H1 (cell line): Measurements from ENCODE around the gene SLC7A9. TPM values are rescaled to one million over a fixed set of nuclear protein-coding genes. Genes with fewer than 3 reads are reported as not detected.
A peak's percentile ranks its signal among the peaks of the same experiment; 100 is the strongest.

Source experiments
- CTCF ChIA-PET: fragments of 300-600 bp; sonication (Branson Sonifier 250); formaldehyde crosslinking; loops from one replicate; lab custom pipeline; 2021; ENCODE audit not compliant: partially characterized antibody; lab: Charles Lee
- POLR2A ChIA-PET: fragments of 300-600 bp; sonication (Branson Sonifier 250); formaldehyde crosslinking; loops from one replicate; lab custom pipeline; 2021; ENCODE audit warnings: inconsistent platforms; ENCODE audit not compliant: partially characterized antibody; lab: Charles Lee
- DNase-seq, 2 experiments: peaks; one replicate each; pipeline versions ENCODE4 v3.0.0 to v3.0.0-alpha.2; 2010 to 2022; ENCODE audit warnings: low spot score in 2 of 2, low read depth in 1 of 2, mixed read lengths in 1 of 2
- FAIRE-seq: peaks from 2 replicates; lab custom pipeline; 2011; peaks lifted over from hg19 to GRCh38; lab: Jason Lieb, UNC
- H2AFZ ChIP-seq: 2 replicates; pipeline ENCODE4 v1.8.1; 2012; ENCODE audit warnings: low read length, inconsistent platforms
- H2AK5ac ChIP-seq: 2 replicates; pipeline ENCODE4 v1.6.1; 2013; ENCODE audit warnings: low read depth, low read length
- H2BK120ac ChIP-seq: replicated peaks from 2 replicates; pipeline ENCODE3; 2013; ENCODE audit warnings: low read depth, low read length, inconsistent platforms
- H2BK12ac ChIP-seq: 2 replicates; pipeline ENCODE4 v1.6.1; 2013; ENCODE audit warnings: low read depth, low read length
- H2BK15ac ChIP-seq: 2 replicates; pipeline ENCODE4 v1.6.1; 2013; ENCODE audit warnings: low read length
- H2BK20ac ChIP-seq: 2 replicates; pipeline ENCODE4 v1.6.1; 2013; ENCODE audit warnings: low read length
- H2BK5ac ChIP-seq: 2 replicates; pipeline ENCODE4 v1.6.1; 2013; ENCODE audit warnings: low read depth, low read length
- H3K14ac ChIP-seq: 2 replicates; pipeline ENCODE4 v1.6.1; 2013; ENCODE audit warnings: inconsistent platforms; ENCODE audit not compliant: insufficient read length
- H3K18ac ChIP-seq: 2 replicates; pipeline ENCODE4 v1.6.1; 2013; ENCODE audit warnings: low read length; ENCODE audit errors: extremely low read depth
- H3K23ac ChIP-seq: 2 replicates; pipeline ENCODE4 v1.6.1; 2013; ENCODE audit warnings: inconsistent platforms; ENCODE audit not compliant: insufficient read length
- H3K23me2 ChIP-seq: 2 replicates; pipeline ENCODE4 v1.6.1; 2013; ENCODE audit warnings: low read depth, low read length
- H3K27ac ChIP-seq: 2 replicates; pipeline ENCODE4 v1.6.1; 2011; ENCODE audit warnings: low read depth, low read length, inconsistent platforms
- H3K27me3 ChIP-seq, 4 experiments: replicated peaks in 1 of 4; 1 replicate in 1 of 4; 2 replicates in 3 of 4; pipeline versions ENCODE4 v1.6.1 to v1.8.1; 2011 to 2013; ENCODE audit warnings: low read length in 3 of 4, mild to moderate bottlenecking in 3 of 4, inconsistent platforms in 2 of 4, mixed read lengths in 2 of 4, moderate library complexity in 1 of 4; ENCODE audit not compliant: control insufficient read depth in 3 of 4, insufficient read depth in 3 of 4; ENCODE audit errors: extremely low read depth in 1 of 4
- H3K36me3 ChIP-seq, 4 experiments: 2 replicates each; pipeline versions ENCODE4 v1.6.1 to v1.8.1; 2011 to 2013; ENCODE audit warnings: mild to moderate bottlenecking in 4 of 4, low read length in 3 of 4, moderate library complexity in 2 of 4, control low read depth in 1 of 4, inconsistent platforms in 1 of 4; ENCODE audit not compliant: insufficient read depth in 4 of 4, control insufficient read depth in 2 of 4
- H3K4ac ChIP-seq: replicated peaks from 2 replicates; pipeline ENCODE3; 2013; ENCODE audit warnings: low read length, low read depth, mixed read lengths, inconsistent platforms; ENCODE audit not compliant: insufficient read length
- H3K4me1 ChIP-seq, 4 experiments: replicated peaks in 1 of 4; 1 replicate in 1 of 4; 2 replicates in 3 of 4; pipeline versions ENCODE4 v1.6.1 to v1.8.1; 2011 to 2013; ENCODE audit warnings: low read length in 3 of 4, inconsistent platforms in 2 of 4, mixed read lengths in 1 of 4; ENCODE audit not compliant: insufficient read depth in 4 of 4, control insufficient read depth in 3 of 4
- H3K4me2 ChIP-seq, 2 experiments: 2 replicates each; pipeline versions ENCODE4 v1.6.1 to v1.8.1; 2011 to 2013; ENCODE audit warnings: low read depth in 2 of 2, low read length in 2 of 2, control low read depth in 1 of 2, inconsistent platforms in 1 of 2, mild to moderate bottlenecking in 1 of 2; ENCODE audit not compliant: insufficient read depth in 1 of 2
- H3K4me3 ChIP-seq, 4 experiments: fragments of 200-600, 300-600 bp in 1 of 4; sonication (generic), shearing (Covaris generic), sonication (Bioruptor Twin) in 1 of 4; 2 replicates each; pipeline versions ENCODE4 v1.5.1 to v1.8.1; 2011 to 2016; ENCODE audit warnings: low read length in 4 of 4, low read depth in 3 of 4, control low read depth in 2 of 4, inconsistent platforms in 2 of 4, mild to moderate bottlenecking in 2 of 4, mixed read lengths in 1 of 4, moderate library complexity in 1 of 4; ENCODE audit not compliant: insufficient read depth in 2 of 4; ENCODE audit errors: extremely low read depth in 1 of 4
- H3K56ac ChIP-seq: replicated peaks from 2 replicates; pipeline ENCODE3; 2013; ENCODE audit warnings: low read depth, mild to moderate bottlenecking, mixed read lengths, low read length, inconsistent platforms; ENCODE audit not compliant: insufficient read length
- H3K79me1 ChIP-seq: 2 replicates; pipeline ENCODE4 v1.6.1; 2013; ENCODE audit warnings: low read depth, low read length, control low read depth
- H3K79me2 ChIP-seq, 2 experiments: 2 replicates each; pipeline versions ENCODE4 v1.6.1 to v1.8.1; 2012 to 2013; ENCODE audit warnings: low read length in 2 of 2, mild to moderate bottlenecking in 2 of 2, inconsistent platforms in 1 of 2; ENCODE audit not compliant: insufficient read depth in 2 of 2, control insufficient read depth in 1 of 2
- H3K9ac ChIP-seq, 4 experiments: replicated peaks in 1 of 4; 1 replicate in 1 of 4; 2 replicates in 3 of 4; pipeline versions ENCODE4 v1.6.1 to v1.8.1; 2011 to 2013; ENCODE audit warnings: low read depth in 3 of 4, low read length in 3 of 4, control low read depth in 2 of 4, mild to moderate bottlenecking in 2 of 4, moderate library complexity in 2 of 4, inconsistent platforms in 1 of 4; ENCODE audit errors: extremely low read depth in 1 of 4
- H3K9me3 ChIP-seq, 2 experiments: 2 replicates each; pipeline versions ENCODE4 v1.6.1 to v1.8.1; 2012 to 2013; ENCODE audit warnings: mild to moderate bottlenecking in 2 of 2, moderate library complexity in 2 of 2, control low read depth in 1 of 2, inconsistent platforms in 1 of 2, low read depth in 1 of 2, low read length in 1 of 2, mixed read lengths in 1 of 2; ENCODE audit not compliant: insufficient read depth in 2 of 2
- H4K20me1 ChIP-seq, 2 experiments: replicated peaks in 1 of 2; 2 replicates each; pipeline versions ENCODE3 to v1.8.1; 2011 to 2013; ENCODE audit warnings: inconsistent platforms in 2 of 2, low read length in 2 of 2, mild to moderate bottlenecking in 1 of 2; ENCODE audit not compliant: insufficient read depth in 2 of 2, control insufficient read depth in 1 of 2
- H4K5ac ChIP-seq: 2 replicates; pipeline ENCODE4 v1.6.1; 2013; ENCODE audit warnings: low read length, low read depth, mixed read lengths, inconsistent platforms; ENCODE audit not compliant: insufficient read length
- H4K8ac ChIP-seq: 2 replicates; pipeline ENCODE4 v1.8.0; 2013; ENCODE audit warnings: mild to moderate bottlenecking, moderate library complexity, low read length, inconsistent platforms; ENCODE audit not compliant: insufficient read depth; ENCODE audit errors: extremely low read depth
- H4K91ac ChIP-seq: replicated peaks from 2 replicates; pipeline ENCODE3; 2013; ENCODE audit warnings: low read length, mixed read lengths, inconsistent platforms; ENCODE audit not compliant: insufficient read length
- BACH1 ChIP-seq: IDR thresholded peaks from 2 replicates; pipeline ENCODE4 v1.6.1; 2012; ENCODE audit warnings: low read length, improper control_type of control experiment
- EGR1 ChIP-seq: IDR thresholded peaks from 2 replicates; pipeline ENCODE4 v1.6.1; 2011; ENCODE audit warnings: low read depth, low read length, borderline replicate concordance
- HDAC2 ChIP-seq, 2 experiments: fragments of 300-600 bp in 1 of 2; sonication (generic) in 1 of 2; IDR thresholded peaks; 2 replicates each; pipeline ENCODE4 v1.6.1; 2011 to 2012; ENCODE audit warnings: low read depth in 2 of 2, low read length in 2 of 2, mild to moderate bottlenecking in 2 of 2, moderate library complexity in 2 of 2, borderline replicate concordance in 1 of 2, inconsistent platforms in 1 of 2
- PHF8 ChIP-seq: fragments of 200-600 bp; sonication (generic); conservative IDR thresholded peaks from 2 replicates; pipeline ENCODE4 v1.7.1; 2012; ENCODE audit warnings: low read depth, mild to moderate bottlenecking, inconsistent platforms, low read length, moderate library complexity
- RAD21 ChIP-seq, 2 experiments: IDR thresholded peaks in 1 of 2; conservative IDR thresholded peaks in 1 of 2; 2 replicates each; pipeline ENCODE4 v1.6.1; 2011; ENCODE audit warnings: low read depth in 2 of 2, low read length in 2 of 2, improper control_type of control experiment in 1 of 2, inconsistent platforms in 1 of 2, mild to moderate bottlenecking in 1 of 2, moderate library complexity in 1 of 2
- RXRA ChIP-seq: IDR thresholded peaks from 2 replicates; pipeline ENCODE4 v1.6.1; 2011; ENCODE audit warnings: low read depth, mild to moderate bottlenecking, low read length, moderate library complexity; ENCODE audit not compliant: insufficient read depth
- SAP30 ChIP-seq: fragments of 300-600 bp; sonication (generic); IDR thresholded peaks from 2 replicates; pipeline ENCODE4 v1.7.1; 2012; ENCODE audit warnings: low read length, moderate library complexity, mild to moderate bottlenecking, inconsistent platforms; ENCODE audit not compliant: insufficient read depth, insufficient replicate concordance
- SP1 ChIP-seq: IDR thresholded peaks from 2 replicates; pipeline ENCODE4 v1.6.1; 2011; ENCODE audit warnings: low read depth, low read length
- TAF1 ChIP-seq: IDR thresholded peaks from 2 replicates; pipeline ENCODE4 v1.6.1; 2011; ENCODE audit warnings: mild to moderate bottlenecking, low read depth, low read length
- TAF7 ChIP-seq: optimal IDR thresholded peaks from 2 replicates; pipeline ENCODE3; 2011; ENCODE audit warnings: low read depth, mild to moderate bottlenecking, inconsistent platforms, low read length, moderate library complexity, borderline replicate concordance
- WGBS, 2 experiments: shearing (Covaris generic) in 1 of 2; methylation state at CpG; one replicate each; pipeline versions ENCODE4 v1.1.6 to v1.1.7; 2013 to 2015; ENCODE audit warnings: low lambda C conversion rate in 2 of 2, mixed read lengths in 2 of 2, inconsistent platforms in 1 of 2, low coverage in 1 of 2, missing lambda C conversion rate in 1 of 2; ENCODE audit not compliant: insufficient replicate concordance in 2 of 2, insufficient coverage in 1 of 2, insufficient read length in 1 of 2; ENCODE audit errors: extremely low coverage in 1 of 2, missing lambda C conversion rate in 1 of 2; 5-methylcytosine and 5-hydroxymethylcytosine counted together
- polyA plus RNA-seq, 7 experiments: library from polyadenylated mRNA; depleted of rRNA in 3 of 7; stranded (reverse) in 5 of 7; unstranded in 2 of 7; fragments of >200 nt in 5 of 7; fragments of 200-250 nt in 2 of 7; gene quantifications; 1 replicate in 5 of 7; 2 replicates in 1 of 7; 4 replicates in 1 of 7; pipeline versions ENCODE4 v1.2.1 to v1.2.3, GENCODE V29; 2011 to 2013; ENCODE audit warnings: missing spikeins in 2 of 7, mixed read lengths in 2 of 7
- total RNA-seq: library from RNA; stranded (reverse); fragmentation: NEBNext Ultra II Directional; extraction: Animal tissue kit (Norgen Biotek cat#: 25700); gene quantifications from 2 replicates; pipeline ENCODE4 v1.2.1, GENCODE V29; 2021
- TF ChIP-seq, protein P1 (sequence below): IDR thresholded peaks from 2 replicates; pipeline ENCODE4 v1.6.1; 2011; ENCODE audit warnings: low read length, improper control_type of control experiment

SLC7A9 gene
- total and polyA plus RNA-seq, 2 of the 8 experiments (the other 6 are each of a cell fraction or from before 2014, with no cell fraction given), result 0.15 TPM; not detected in 1

DNA sequence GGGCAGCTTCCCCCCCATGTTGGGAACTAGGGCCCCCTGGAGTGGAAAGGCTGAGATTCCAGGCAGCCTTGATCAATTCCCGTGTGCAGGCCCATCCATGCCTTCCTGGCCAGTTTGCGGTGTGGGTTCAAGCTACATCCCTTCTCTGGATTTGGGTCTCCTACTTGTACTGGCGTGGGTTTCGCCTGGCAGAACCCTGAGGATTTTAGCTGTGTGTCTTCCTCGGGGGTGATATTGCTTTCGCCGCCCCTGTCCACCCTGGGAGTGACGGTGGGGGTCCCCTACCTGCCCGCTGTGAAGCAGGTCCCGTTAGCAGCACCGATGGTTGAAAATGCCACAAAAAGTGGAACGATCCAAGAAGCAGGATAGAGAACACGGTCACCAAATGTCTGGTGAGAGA lies 11.4 kb downstream of the SLC7A9 start:
- H4K20me1 ChIP-seq, result no peaks in the 10 kb centered on the region
- H3K36me3 ChIP-seq, result no peaks in the 10 kb centered on the region
- WGBS, 2 experiments, result 87% methylated on average over 13 of the region's 13 CpGs; no CpG with 5 or more reads in 1 of the 2 experiments
- H3K23me2 ChIP-seq, result no peaks in the 10 kb centered on the region
- ChIA-PET CTCF (no interaction called here), POLR2A (no interaction called here)
- no peak overlapping the region for H2AK5ac ChIP-seq
- FAIRE-seq, result no peak
- H3K4me2 ChIP-seq, result no peak overlapping the region
- H2BK120ac ChIP-seq, result no peak overlapping the region
- TF ChIP-seq SAP30, result no peak
- no peak for TF ChIP-seq BACH1
- no peak for TF ChIP-seq RAD21 (IDR thresholded peaks at IDR 0.05 in 1 of 2, conservative IDR thresholded peaks at IDR 0.05 in 1 of 2; ENCODE audit: low read depth in 2 of 2, low read length in 2 of 2)
- TF ChIP-seq EGR1, result no peak
- TF ChIP-seq TAF1, result no peak
- TF ChIP-seq, protein P1, sequence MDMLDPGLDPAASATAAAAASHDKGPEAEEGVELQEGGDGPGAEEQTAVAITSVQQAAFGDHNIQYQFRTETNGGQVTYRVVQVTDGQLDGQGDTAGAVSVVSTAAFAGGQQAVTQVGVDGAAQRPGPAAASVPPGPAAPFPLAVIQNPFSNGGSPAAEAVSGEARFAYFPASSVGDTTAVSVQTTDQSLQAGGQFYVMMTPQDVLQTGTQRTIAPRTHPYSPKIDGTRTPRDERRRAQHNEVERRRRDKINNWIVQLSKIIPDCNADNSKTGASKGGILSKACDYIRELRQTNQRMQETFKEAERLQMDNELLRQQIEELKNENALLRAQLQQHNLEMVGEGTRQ, result no peak
- TF ChIP-seq HDAC2 (IDR thresholded peaks at IDR 0.05; ENCODE audit: borderline replicate concordance in 1 of 2, low read depth in 2 of 2, low read length in 2 of 2), result no peak
- no peak for TF ChIP-seq RXRA
- no peak for TF ChIP-seq PHF8
- TF ChIP-seq TAF7, result no peak
- TF ChIP-seq SP1, result no peak
- H2BK5ac ChIP-seq, result no peak overlapping the region
- no peak for DNase-seq
- no peaks in the 10 kb centered on the region for H3K27me3 ChIP-seq
- H4K8ac ChIP-seq, result peak overlapping the region; percentile 14; the same call in 1 of the 2 replicates
- H4K5ac ChIP-seq, result no peak overlapping the region
- H3K4me1 ChIP-seq, result no peaks in the 10 kb centered on the region; a peak in 1 of 7 replicates
- no peak overlapping the region for H3K23ac ChIP-seq
- no peaks in the 10 kb centered on the region for H3K79me1 ChIP-seq
- no peak overlapping the region for H3K18ac ChIP-seq
- H3K27ac ChIP-seq, result no peak overlapping the region
- H3K9me3 ChIP-seq, result no peaks in the 10 kb centered on the region
- H2BK20ac ChIP-seq, result no peak overlapping the region
- no peak overlapping the region for H3K56ac ChIP-seq
- no peak overlapping the region for H3K14ac ChIP-seq
- H3K4ac ChIP-seq, result no peak overlapping the region
- no peak overlapping the region for H4K91ac ChIP-seq
- H3K79me2 ChIP-seq, result no peaks in the 10 kb centered on the region
- H3K9ac ChIP-seq, result no peak overlapping the region
- H2BK12ac ChIP-seq, result no peak overlapping the region
- no peak overlapping the region for H3K4me3 ChIP-seq
- H2BK15ac ChIP-seq, result no peak overlapping the region
- H2AFZ ChIP-seq, result no peak overlapping the region
